Sigmoid colon (tissue), 4 donors: ENCODE data around the gene SUMF1.

Experiments used
- CTCF ChIP-seq, 4 experiments: fragments of 450-650 bp in 3 of 4; fragments of 200-600 bp in 1 of 4; IDR thresholded peaks; one replicate each; pipeline ENCODE4 v1.5.1; 2016 to 2019; ENCODE audit warnings: antibody characterized with exemption in 4 of 4, mild to moderate bottlenecking in 3 of 4, moderate library complexity in 2 of 4
- EP300 ChIP-seq, 4 donors: sonication (generic); formaldehyde crosslinking; IDR thresholded peaks; one replicate each; pipeline ENCODE4 v1.6.1; 2017; ENCODE audit warnings: antibody characterized with exemption in 4 of 4
- POLR2A ChIP-seq, 2 donors: fragments of 450-650 bp; IDR thresholded peaks; one replicate each; pipeline ENCODE4 v1.6.1; 2016; ENCODE audit warnings: antibody characterized with exemption in 2 of 2, mild to moderate bottlenecking in 2 of 2, moderate library complexity in 2 of 2
- POLR2AphosphoS5 ChIP-seq, 4 donors: sonication (generic); formaldehyde crosslinking; IDR thresholded peaks; one replicate each; pipeline ENCODE4 v1.6.1; 2017; ENCODE audit warnings: antibody characterized with exemption in 4 of 4

DNA sequence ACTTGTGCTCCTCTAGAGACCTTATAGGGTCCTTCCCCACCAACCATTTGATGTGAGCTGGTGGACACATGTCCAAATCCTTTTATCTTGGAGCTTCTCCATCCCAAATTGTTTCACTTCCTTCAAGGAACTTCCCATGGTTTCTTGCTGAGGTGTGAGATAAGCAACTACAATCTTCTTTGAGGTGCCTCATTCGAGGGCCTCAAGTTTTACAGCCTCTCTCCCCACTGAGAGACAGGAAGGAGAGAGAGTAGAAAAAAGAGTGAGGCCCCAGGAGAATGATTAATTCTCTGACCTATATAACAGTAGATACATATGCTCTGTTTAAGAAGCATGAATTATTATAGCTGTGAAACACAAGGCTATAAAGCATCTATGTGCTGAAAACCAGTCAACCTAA is 70.5 kb downstream of the SUMF1 start:
- TF ChIP-seq CTCF (IDR thresholded peaks at IDR 0.05) (no peak), POLR2A (IDR thresholded peaks at IDR 0.05) (no peak), POLR2AphosphoS5 (IDR thresholded peaks at IDR 0.05) (no peak), EP300 (IDR thresholded peaks at IDR 0.05) (no peak)
